Fibroblast of lung (primary cell): Measurements from ENCODE around the gene PTCHD4.

Experiments used
- EZH2 ChIP-seq: IDR thresholded peaks from 2 replicates; pipeline ENCODE4 v1.5.1; 2012; ENCODE audit warnings: low read length, control low read depth, mild to moderate bottlenecking; ENCODE audit errors: missing control alignments
- TF ChIP-seq, protein P1 (sequence below), 2 donors: IDR thresholded peaks in 1 of 2; conservative IDR thresholded peaks in 1 of 2; 1 replicate in 1 of 2; 2 replicates in 1 of 2; pipeline ENCODE4 v1.5.1; 2011 to 2012; ENCODE audit warnings: low read length in 2 of 2, control low read depth in 1 of 2, inconsistent platforms in 1 of 2, low read depth in 1 of 2, mild to moderate bottlenecking in 1 of 2

GRCh38 chr6:48135323-48136084 lies 24.5 kb upstream of the PTCHD4 start:
- TF ChIP-seq, protein P1, sequence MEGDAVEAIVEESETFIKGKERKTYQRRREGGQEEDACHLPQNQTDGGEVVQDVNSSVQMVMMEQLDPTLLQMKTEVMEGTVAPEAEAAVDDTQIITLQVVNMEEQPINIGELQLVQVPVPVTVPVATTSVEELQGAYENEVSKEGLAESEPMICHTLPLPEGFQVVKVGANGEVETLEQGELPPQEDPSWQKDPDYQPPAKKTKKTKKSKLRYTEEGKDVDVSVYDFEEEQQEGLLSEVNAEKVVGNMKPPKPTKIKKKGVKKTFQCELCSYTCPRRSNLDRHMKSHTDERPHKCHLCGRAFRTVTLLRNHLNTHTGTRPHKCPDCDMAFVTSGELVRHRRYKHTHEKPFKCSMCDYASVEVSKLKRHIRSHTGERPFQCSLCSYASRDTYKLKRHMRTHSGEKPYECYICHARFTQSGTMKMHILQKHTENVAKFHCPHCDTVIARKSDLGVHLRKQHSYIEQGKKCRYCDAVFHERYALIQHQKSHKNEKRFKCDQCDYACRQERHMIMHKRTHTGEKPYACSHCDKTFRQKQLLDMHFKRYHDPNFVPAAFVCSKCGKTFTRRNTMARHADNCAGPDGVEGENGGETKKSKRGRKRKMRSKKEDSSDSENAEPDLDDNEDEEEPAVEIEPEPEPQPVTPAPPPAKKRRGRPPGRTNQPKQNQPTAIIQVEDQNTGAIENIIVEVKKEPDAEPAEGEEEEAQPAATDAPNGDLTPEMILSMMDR (conservative IDR thresholded peaks at IDR 0.05 in 1 of 2, IDR thresholded peaks at IDR 0.05 in 1 of 2; ENCODE audit: low read depth in 1 of 2, low read length in 2 of 2): no peak
- no peak for TF ChIP-seq EZH2
